ENCODE data around the gene DENND1B. TPM values are rescaled to one million over a fixed set of nuclear protein-coding genes. Genes with fewer than 3 reads are reported as not detected.

The DENND1B gene
- total and polyA plus RNA-seq, 3 donors from 2014 or later, result 7.2 to 11.6 (median 11.6) TPM

DNA sequence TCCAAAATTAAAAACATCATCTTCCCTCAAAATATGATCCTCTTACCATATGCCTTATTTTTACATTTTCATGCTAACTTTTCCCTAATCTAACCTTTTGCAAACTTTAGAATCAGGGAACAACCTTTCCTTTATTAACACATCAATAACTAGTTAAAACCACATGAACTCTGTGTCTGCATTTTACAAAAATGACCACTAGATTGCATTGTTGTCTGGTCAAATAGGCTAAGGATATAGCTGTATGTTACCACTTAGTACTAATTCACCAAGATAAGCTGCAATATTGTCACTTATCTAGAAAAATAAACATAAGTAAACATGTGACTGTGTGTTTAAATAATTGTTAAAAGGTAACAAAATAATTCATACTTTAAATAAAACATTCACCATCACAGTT lies 82.3 kb downstream of the DENND1B start:
- H3K4me3 ChIP-seq, result no peak overlapping the region
- no peak overlapping the region for H3K27ac ChIP-seq
- no peak for TF ChIP-seq POLR2A (IDR thresholded peaks at IDR 0.05)
- TF ChIP-seq, protein P1, sequence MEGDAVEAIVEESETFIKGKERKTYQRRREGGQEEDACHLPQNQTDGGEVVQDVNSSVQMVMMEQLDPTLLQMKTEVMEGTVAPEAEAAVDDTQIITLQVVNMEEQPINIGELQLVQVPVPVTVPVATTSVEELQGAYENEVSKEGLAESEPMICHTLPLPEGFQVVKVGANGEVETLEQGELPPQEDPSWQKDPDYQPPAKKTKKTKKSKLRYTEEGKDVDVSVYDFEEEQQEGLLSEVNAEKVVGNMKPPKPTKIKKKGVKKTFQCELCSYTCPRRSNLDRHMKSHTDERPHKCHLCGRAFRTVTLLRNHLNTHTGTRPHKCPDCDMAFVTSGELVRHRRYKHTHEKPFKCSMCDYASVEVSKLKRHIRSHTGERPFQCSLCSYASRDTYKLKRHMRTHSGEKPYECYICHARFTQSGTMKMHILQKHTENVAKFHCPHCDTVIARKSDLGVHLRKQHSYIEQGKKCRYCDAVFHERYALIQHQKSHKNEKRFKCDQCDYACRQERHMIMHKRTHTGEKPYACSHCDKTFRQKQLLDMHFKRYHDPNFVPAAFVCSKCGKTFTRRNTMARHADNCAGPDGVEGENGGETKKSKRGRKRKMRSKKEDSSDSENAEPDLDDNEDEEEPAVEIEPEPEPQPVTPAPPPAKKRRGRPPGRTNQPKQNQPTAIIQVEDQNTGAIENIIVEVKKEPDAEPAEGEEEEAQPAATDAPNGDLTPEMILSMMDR (IDR thresholded peaks at IDR 0.05), result no peak
- no peaks in the 10 kb centered on the region for H3K36me3 ChIP-seq (ENCODE audit: low read depth, missing control alignments)
- peaks cover 2% of the 10 kb centered on the region for H3K9me3 ChIP-seq
- H3K4me1 ChIP-seq, result no peaks in the 10 kb centered on the region
- no peak for DNase-seq
- no peaks in the 10 kb centered on the region for H3K27me3 ChIP-seq
- intact Hi-C loops (cut with DNase I; ENCODE audit: low total_unique reads), result no loop called here

DNA sequence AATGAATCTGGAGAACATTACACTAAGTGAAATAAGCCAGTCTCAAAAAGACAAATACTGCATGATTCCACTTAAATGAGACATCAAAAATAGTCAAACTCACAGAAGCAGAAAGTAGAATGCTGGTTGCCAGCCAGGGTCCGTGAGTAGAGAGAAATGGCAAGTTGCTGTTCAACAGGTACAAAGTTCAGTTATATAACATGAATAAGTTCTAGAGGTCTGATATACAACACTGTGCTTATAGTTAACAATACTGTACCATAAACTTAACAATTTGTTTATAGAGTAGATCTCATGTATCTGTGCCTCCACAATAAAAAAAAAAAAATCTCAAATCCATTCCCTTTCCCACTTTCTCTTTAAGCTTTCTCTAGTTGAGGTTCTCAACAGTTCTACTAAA lies 83.5 kb downstream of the DENND1B start:
- TF ChIP-seq POLR2A (IDR thresholded peaks at IDR 0.05), result no peak
- TF ChIP-seq, protein P1 (IDR thresholded peaks at IDR 0.05), result no peak
- Histone ChIP-seq H3K27me3 (no peaks in the 10 kb centered on the region), H3K4me3 (no peak overlapping the region), H3K9me3 (peaks cover 2% of the 10 kb centered on the region), H3K4me1 (no peaks in the 10 kb centered on the region), H3K36me3 (ENCODE audit: low read depth, missing control alignments) (no peaks in the 10 kb centered on the region), H3K27ac (no peak overlapping the region)
- DNase-seq, result no peak
- WGBS, 2 donors, result 88 to 96% methylated on average over 1 of the region's 1 CpG
- intact Hi-C loops (cut with DNase I; ENCODE audit: low total_unique reads), result no loop called here

DNA sequence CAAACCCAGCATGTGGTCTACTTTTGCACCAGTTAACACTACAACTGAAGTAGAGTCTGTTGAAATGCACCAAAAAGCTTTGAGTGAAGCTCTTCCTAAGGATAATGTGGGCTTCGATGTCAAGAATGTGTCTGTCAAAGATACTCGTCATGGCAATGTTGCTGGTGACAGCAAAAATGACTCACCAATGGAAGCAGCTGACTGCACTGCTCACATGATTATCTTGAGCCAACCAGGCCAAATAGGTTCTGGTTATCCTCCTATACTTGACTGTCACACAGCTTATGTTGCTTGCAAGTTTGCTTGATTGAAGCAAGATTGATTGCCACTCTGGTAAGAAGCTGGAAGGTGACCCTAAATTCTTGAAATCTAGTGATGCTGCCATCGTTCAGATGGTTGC lies 85.2 kb downstream of the DENND1B start:
- H3K4me3 ChIP-seq, result no peak overlapping the region
- no peak for DNase-seq
- H3K27me3 ChIP-seq, result no peaks in the 10 kb centered on the region
- H3K9me3 ChIP-seq, result peaks cover 2% of the 10 kb centered on the region
- no peak overlapping the region for H3K27ac ChIP-seq
- intact Hi-C loops (cut with DNase I; ENCODE audit: low total_unique reads), result no loop called here
- no peak for TF ChIP-seq POLR2A (IDR thresholded peaks at IDR 0.05)
- H3K4me1 ChIP-seq, result no peaks in the 10 kb centered on the region
- no peaks in the 10 kb centered on the region for H3K36me3 ChIP-seq (ENCODE audit: low read depth, missing control alignments)
- WGBS, 2 donors, result 92 to 93% methylated on average over 3 of the region's 3 CpGs

DNA sequence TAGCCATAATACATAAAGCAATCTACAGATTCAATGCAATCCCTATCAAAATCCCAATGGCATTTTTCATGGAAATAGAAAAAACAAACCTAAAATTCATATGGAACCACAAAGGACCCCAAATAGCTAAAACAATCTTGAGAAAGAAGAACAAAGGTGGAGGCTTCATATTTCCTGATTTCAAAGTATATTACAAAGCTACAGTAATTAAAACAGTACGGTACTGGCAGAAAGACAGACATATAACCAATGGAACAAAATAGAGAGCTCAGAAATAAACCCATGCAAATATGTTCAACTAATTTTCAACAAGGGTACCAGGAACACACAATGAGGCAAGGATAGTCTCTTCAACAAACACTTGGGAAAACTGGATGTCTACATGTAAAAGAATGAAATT lies 87.0 kb downstream of the DENND1B start:
- intact Hi-C loops (cut with DNase I; ENCODE audit: low total_unique reads), result no loop called here

DNA sequence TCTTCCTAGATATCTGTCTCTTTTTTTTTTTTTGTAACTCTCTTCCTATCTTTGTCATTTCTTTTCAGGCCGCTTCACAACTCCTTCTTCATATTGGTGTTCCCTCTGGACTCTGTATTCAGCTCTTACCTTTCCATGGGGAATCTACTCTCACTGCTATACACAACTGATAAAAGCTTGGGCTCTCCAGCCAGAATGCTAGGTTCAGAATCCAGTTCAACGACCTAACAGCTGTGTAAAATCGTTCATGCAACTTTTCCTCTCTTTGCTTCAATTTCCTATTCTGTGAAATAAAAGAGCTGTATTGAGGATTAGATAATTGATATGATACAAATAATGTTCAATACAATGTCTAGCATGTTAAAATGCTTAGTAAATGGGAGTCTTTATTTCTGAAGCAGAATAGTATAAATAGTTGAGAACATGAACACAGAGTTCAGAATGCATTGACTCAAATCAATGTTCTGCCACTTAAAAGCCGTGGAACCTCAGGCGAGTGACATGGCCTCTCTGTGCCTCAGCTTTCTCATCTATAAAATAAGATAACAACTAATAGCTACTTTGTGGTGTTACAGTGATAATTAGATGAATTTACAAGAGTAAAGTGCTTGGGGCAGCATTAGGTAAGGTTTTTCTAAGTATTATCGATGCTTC lies 88.5 kb downstream of the DENND1B start:
- Histone ChIP-seq H3K4me3 (no peak overlapping the region), H3K27ac (no peak overlapping the region), H3K27me3 (no peaks in the 10 kb centered on the region), H3K9me3 (peaks cover 2% of the 10 kb centered on the region), H3K36me3 (ENCODE audit: low read depth, missing control alignments) (no peaks in the 10 kb centered on the region), H3K4me1 (no peaks in the 10 kb centered on the region)
- DNase-seq, result no peak
- 84 to 88% methylated on average over 6 of the region's 6 CpGs for WGBS, 2 donors
- TF ChIP-seq POLR2A (IDR thresholded peaks at IDR 0.05), result no peak
- intact Hi-C loops (cut with DNase I; ENCODE audit: low total_unique reads), result no loop called here

More for the DNA sequence above, 87.0 kb downstream of the DENND1B start:
- peaks cover 2% of the 10 kb centered on the region for H3K9me3 ChIP-seq
- no peaks in the 10 kb centered on the region for H3K4me1 ChIP-seq
- no peak overlapping the region for H3K4me3 ChIP-seq
- H3K27ac ChIP-seq, result no peak overlapping the region
- TF ChIP-seq, protein P1 (IDR thresholded peaks at IDR 0.05), result no peak
- TF ChIP-seq POLR2A (IDR thresholded peaks at IDR 0.05), result no peak
- H3K36me3 ChIP-seq (ENCODE audit: low read depth, missing control alignments), result no peaks in the 10 kb centered on the region
- DNase-seq, result no peak
- WGBS, 2 donors, result 100% methylated on average over 1 of the region's 1 CpG
- no peaks in the 10 kb centered on the region for H3K27me3 ChIP-seq

DNA sequence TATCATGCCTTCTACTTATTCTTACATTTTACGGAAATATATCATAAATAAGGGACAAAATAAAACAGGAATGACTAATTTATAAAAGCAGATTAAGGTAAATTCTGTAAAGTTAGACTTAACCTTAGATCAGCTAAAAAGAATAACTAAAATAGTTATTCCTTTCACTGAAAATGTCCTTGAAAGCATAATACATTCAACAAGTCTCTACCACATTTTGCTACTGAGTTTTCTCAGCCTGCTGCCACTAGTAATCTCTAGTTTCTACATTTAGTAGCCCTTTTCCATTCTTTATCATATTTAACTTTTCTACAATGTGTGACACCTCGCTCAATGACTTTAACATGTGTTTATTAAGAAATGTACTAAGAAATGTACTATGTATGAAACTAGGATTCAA lies 89.0 kb downstream of the DENND1B start:
- H3K27me3 ChIP-seq, result no peaks in the 10 kb centered on the region
- TF ChIP-seq, protein P1 (IDR thresholded peaks at IDR 0.05), result no peak
- TF ChIP-seq POLR2A (IDR thresholded peaks at IDR 0.05), result no peak
- no peaks in the 10 kb centered on the region for H3K4me1 ChIP-seq
- no peak overlapping the region for H3K4me3 ChIP-seq
- no peak overlapping the region for H3K27ac ChIP-seq
- no peaks in the 10 kb centered on the region for H3K36me3 ChIP-seq (ENCODE audit: low read depth, missing control alignments)
- intact Hi-C loops (cut with DNase I; ENCODE audit: low total_unique reads), result no loop called here
- DNase-seq, result no peak
- WGBS, 2 donors, result 88% methylated on average over 2 of the region's 2 CpGs
- H3K9me3 ChIP-seq, result peaks cover 2% of the 10 kb centered on the region

Measured in testis (tissue), 3 donors.